ENCODE data around the gene SPEG. TPM values are rescaled to one million over a fixed set of nuclear protein-coding genes. Genes with fewer than 3 reads are reported as not detected.

Gene SPEG
- total RNA-seq, 1 experiment from 2014 or later = 56.6 TPM

DNA sequence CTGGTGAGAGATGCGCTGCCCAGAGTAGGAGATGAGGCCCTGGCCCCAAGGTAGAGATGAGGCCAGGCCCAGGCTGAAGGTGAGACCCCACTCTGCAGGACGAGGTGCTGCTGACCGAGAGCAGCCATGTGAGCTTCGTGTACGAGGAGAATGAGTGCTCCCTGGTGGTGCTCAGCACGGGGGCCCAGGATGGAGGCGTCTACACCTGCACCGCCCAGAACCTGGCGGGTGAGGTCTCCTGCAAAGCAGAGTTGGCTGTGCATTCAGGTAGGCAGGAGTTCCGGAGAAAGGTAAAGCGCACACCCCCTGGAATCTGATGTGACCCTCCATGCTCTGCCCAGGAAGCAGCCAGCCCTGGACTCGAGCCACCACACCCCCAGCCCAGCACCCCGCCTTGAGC is 42.5 kb downstream of the SPEG start:
- H3K9me2 ChIP-seq (ENCODE audit: insufficient read depth) = no peaks in the 10 kb centered on the region
- DNase-seq (ENCODE audit: low read depth, low spot score) (no peak), ATAC-seq (no peak)
- POLR2A ChIA-PET = interaction anchor here (1.7 kb wide), 1 partner anchor 21 kb away, joined by 10 read pairs; the partner anchor contains the start of gene GMPPA
- peaks cover 3 to 15% of the 10 kb centered on the region in 2 experiments; a peak in 3 of 4 replicates for H3K4me1 ChIP-seq (ENCODE audit: control insufficient read depth in 1 of 2, insufficient read depth in 2 of 2, low read length in 2 of 2)
- no TSS peak for BruUV-seq (replicated peaks)
- no peak overlapping the region for H3K4me2 ChIP-seq (ENCODE audit: low read length)
- no peak overlapping the region for H2AFZ ChIP-seq (ENCODE audit: low read depth, low read length, poor library complexity, severe bottlenecking)
- no peaks in the 10 kb centered on the region for H3K79me2 ChIP-seq (ENCODE audit: insufficient read depth, low read length)
- no peaks in the 10 kb centered on the region for H3K27me3 ChIP-seq (ENCODE audit: insufficient read depth, low read length)
- H3K4me3 ChIP-seq (replicated peaks in 1 of 2; ENCODE audit: low read depth in 1 of 2, low read length in 2 of 2) = no peak overlapping the region
- no peak overlapping the region for H3K27ac ChIP-seq (ENCODE audit: low read depth, low read length)
- H4K20me1 ChIP-seq (ENCODE audit: insufficient read depth) = no peaks in the 10 kb centered on the region
- CTCF ChIA-PET = interaction anchor here (1.8 to 4.3 kb wide), 2 partner anchors 19 to 53 kb away, joined by 8 to 25 read pairs; a partner anchor contains a TSS
- no peaks in the 10 kb centered on the region; a peak in 1 of 4 replicates for H3K36me3 ChIP-seq (ENCODE audit: control insufficient read depth in 1 of 2, insufficient read depth in 2 of 2, low read length in 2 of 2)
- no peaks in the 10 kb centered on the region for H3K9me3 ChIP-seq (ENCODE audit: control insufficient read depth in 1 of 2, insufficient read depth in 1 of 2, low read depth in 1 of 2, low read length in 2 of 2)
- H3K9ac ChIP-seq (ENCODE audit: low read length) = no peak overlapping the region
- intact Hi-C loops (cut with micrococcal nuclease) = loop anchor here (2.0 kb wide), 2 partner anchors 18 to 44 kb away; no protein-coding TSS in a partner anchor
- TF ChIP-seq CBX3 (IDR thresholded peaks at IDR 0.05; ENCODE audit: low read depth) (no peak), POLR2AphosphoS5 (IDR thresholded peaks at IDR 0.05; ENCODE audit: low read depth, low read length) (no peak), RAD21 (IDR thresholded peaks at IDR 0.05; ENCODE audit: low read depth) (no peak), ZNF274 (IDR thresholded peaks at IDR 0.05; ENCODE audit: low read depth, low read length) (no peak), YY1 (IDR thresholded peaks at IDR 0.05; ENCODE audit: extremely low read depth, insufficient replicate concordance, low read depth, low read length) (no peak), SP1 (IDR thresholded peaks at IDR 0.05; ENCODE audit: low read depth) (no peak), SIN3A (IDR thresholded peaks at IDR 0.05; ENCODE audit: low read depth) (no peak), EZH2phosphoT487 (IDR thresholded peaks at IDR 0.05; ENCODE audit: borderline replicate concordance) (no peak), ELF1 (IDR thresholded peaks at IDR 0.05; ENCODE audit: borderline replicate concordance, low read depth) (no peak)
- TF ChIP-seq, protein P1, sequence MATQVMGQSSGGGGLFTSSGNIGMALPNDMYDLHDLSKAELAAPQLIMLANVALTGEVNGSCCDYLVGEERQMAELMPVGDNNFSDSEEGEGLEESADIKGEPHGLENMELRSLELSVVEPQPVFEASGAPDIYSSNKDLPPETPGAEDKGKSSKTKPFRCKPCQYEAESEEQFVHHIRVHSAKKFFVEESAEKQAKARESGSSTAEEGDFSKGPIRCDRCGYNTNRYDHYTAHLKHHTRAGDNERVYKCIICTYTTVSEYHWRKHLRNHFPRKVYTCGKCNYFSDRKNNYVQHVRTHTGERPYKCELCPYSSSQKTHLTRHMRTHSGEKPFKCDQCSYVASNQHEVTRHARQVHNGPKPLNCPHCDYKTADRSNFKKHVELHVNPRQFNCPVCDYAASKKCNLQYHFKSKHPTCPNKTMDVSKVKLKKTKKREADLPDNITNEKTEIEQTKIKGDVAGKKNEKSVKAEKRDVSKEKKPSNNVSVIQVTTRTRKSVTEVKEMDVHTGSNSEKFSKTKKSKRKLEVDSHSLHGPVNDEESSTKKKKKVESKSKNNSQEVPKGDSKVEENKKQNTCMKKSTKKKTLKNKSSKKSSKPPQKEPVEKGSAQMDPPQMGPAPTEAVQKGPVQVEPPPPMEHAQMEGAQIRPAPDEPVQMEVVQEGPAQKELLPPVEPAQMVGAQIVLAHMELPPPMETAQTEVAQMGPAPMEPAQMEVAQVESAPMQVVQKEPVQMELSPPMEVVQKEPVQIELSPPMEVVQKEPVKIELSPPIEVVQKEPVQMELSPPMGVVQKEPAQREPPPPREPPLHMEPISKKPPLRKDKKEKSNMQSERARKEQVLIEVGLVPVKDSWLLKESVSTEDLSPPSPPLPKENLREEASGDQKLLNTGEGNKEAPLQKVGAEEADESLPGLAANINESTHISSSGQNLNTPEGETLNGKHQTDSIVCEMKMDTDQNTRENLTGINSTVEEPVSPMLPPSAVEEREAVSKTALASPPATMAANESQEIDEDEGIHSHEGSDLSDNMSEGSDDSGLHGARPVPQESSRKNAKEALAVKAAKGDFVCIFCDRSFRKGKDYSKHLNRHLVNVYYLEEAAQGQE (IDR thresholded peaks at IDR 0.05; ENCODE audit: low read depth) = no peak
- RAD21 ChIA-PET (ENCODE audit: low non-redundant PET in 1 of 2, low total read pairs in 2 of 2, uncharacterized antibody in 2 of 2, unreplicated experiment in 2 of 2) = interaction anchor here (1.1 to 1.4 kb wide), 2 partner anchors 53 kb away, joined by 3 read pairs; no protein-coding TSS in a partner anchor
